Spleen (tissue), 11 donors: ENCODE results near the gene BCL7C. TPM values are rescaled to one million over a fixed set of nuclear protein-coding genes. Genes with fewer than 3 reads are reported as not detected.

ENCODE experiments used
- DNase-seq: peaks from one replicate; pipeline ENCODE4 v3.0.0-alpha.2; 2020
- H3K27ac ChIP-seq, 8 donors: fragments of 200-600 bp; sonication (generic) in 7 of 8; 1 replicate in 4 of 8; 2 replicates in 4 of 8; pipeline versions ENCODE4 v1.5.0 to v1.8.0; 2016 to 2021; ENCODE audit warnings: inconsistent platforms in 4 of 8, mild to moderate bottlenecking in 4 of 8, moderate library complexity in 1 of 8
- H3K27me3 ChIP-seq, 7 donors: fragments of 200-600 bp; sonication (generic) in 6 of 7; replicated peaks in 1 of 7; 1 replicate in 4 of 7; 2 replicates in 3 of 7; pipeline versions ENCODE4 v1.5.0 to v1.8.0; 2016 to 2021; ENCODE audit warnings: inconsistent platforms in 3 of 7, mild to moderate bottlenecking in 1 of 7
- H3K36me3 ChIP-seq, 6 donors: fragments of 200-600 bp; sonication (generic) in 5 of 6; 1 replicate in 4 of 6; 2 replicates in 2 of 6; pipeline versions ENCODE4 v1.5.0 to v1.8.0; 2016 to 2021; ENCODE audit warnings: inconsistent platforms in 2 of 6
- H3K4me1 ChIP-seq, 6 donors: fragments of 200-600 bp; sonication (generic) in 5 of 6; 1 replicate in 3 of 6; 2 replicates in 3 of 6; pipeline versions ENCODE4 v1.5.0 to v1.8.0; 2016 to 2021; ENCODE audit warnings: inconsistent platforms in 3 of 6
- H3K4me3 ChIP-seq, 8 donors: fragments of 200-600 bp; sonication (generic) in 7 of 8; 1 replicate in 4 of 8; 2 replicates in 4 of 8; pipeline versions ENCODE4 v1.5.0 to v1.8.0; 2016 to 2021; ENCODE audit warnings: inconsistent platforms in 4 of 8, mild to moderate bottlenecking in 4 of 8, moderate library complexity in 2 of 8
- H3K9me3 ChIP-seq, 8 donors: fragments of 200-600 bp; sonication (generic) in 7 of 8; 1 replicate in 4 of 8; 2 replicates in 4 of 8; pipeline versions ENCODE4 v1.5.0 to v1.8.0; 2016 to 2021; ENCODE audit warnings: inconsistent platforms in 4 of 8
- POLR2A ChIP-seq, 3 donors: fragments of 450-650 bp; IDR thresholded peaks; one replicate each; pipeline ENCODE4 v1.5.1; 2017; ENCODE audit warnings: antibody characterized with exemption in 3 of 3, mild to moderate bottlenecking in 1 of 3
- POLR2AphosphoS5 ChIP-seq, 3 donors: sonication (generic); formaldehyde crosslinking; IDR thresholded peaks; one replicate each; pipeline ENCODE4 v1.5.1; 2017; ENCODE audit warnings: antibody characterized with exemption in 3 of 3
- WGBS, 5 donors: extraction: QIAGEN DNeasy Blood & Tissue Kit in 3 of 5; methylation state at CpG; one replicate each; pipeline versions ENCODE4 v1.1.5 to v1.1.7; 2013 to 2018; 5-methylcytosine and 5-hydroxymethylcytosine counted together
- intact Hi-C: fragments of 100-400 bp; cut with DNase I; formaldehyde crosslinking; loops from one replicate; pipeline ENCODE4 v1.15.0; 2023; ENCODE audit warnings: low total_unique reads
- polyA plus RNA-seq, 3 donors: library from polyadenylated mRNA; stranded (reverse); fragments of 200-250 nt; gene quantifications; one replicate each; pipeline ENCODE4 v1.2.1, GENCODE V29; 2013
- total RNA-seq, 7 donors: library from RNA; depleted of rRNA in 3 of 7; stranded (reverse); fragments of >200 nt in 3 of 7; fragmentation: NEBNext Ultra II Directional in 4 of 7; extraction: Animal tissue kit (Norgen Biotek cat#: 25700) in 4 of 7; gene quantifications; one replicate each; pipeline versions ENCODE4 v1.1.0 to v1.2.1, GENCODE V29; 2016 to 2021
- TF ChIP-seq, protein P1 (sequence below), 11 experiments: fragments of 200-600 bp in 7 of 11; fragments of 450-650 bp in 4 of 11; sonication (generic) in 4 of 11; IDR thresholded peaks in 8 of 11; conservative IDR thresholded peaks in 3 of 11; 1 replicate in 7 of 11; 2 replicates in 4 of 11; pipeline versions ENCODE4 v1.4.0 to v1.8.0; 2016 to 2021; ENCODE audit warnings: antibody characterized with exemption in 11 of 11, inconsistent platforms in 4 of 11, mild to moderate bottlenecking in 1 of 11
- donor health status: healthy with polysubstance abuse.
- donor health status: DM: no; HTN: no; CAD: no; lungs with moderate emphysema.
- donor health status: DM: no; HTN: no; CAD: no.
- donor health status: Bipolar disorder and iron deficiency.
- donor health status: healthy.
- donor health status: DM: no; HTN: no; CAD: no.
- donor health status: DM: yes; HTN: yes; CAD: no.

BCL7C gene
- total and polyA plus RNA-seq, 10 donors = 15.5 to 38.7 (median 22.9) TPM

- H3K27me3 ChIP-seq = no peaks in the 10 kb centered on the region
- TF ChIP-seq POLR2A (IDR thresholded peaks at IDR 0.05) = no peak
- TF ChIP-seq, protein P1, sequence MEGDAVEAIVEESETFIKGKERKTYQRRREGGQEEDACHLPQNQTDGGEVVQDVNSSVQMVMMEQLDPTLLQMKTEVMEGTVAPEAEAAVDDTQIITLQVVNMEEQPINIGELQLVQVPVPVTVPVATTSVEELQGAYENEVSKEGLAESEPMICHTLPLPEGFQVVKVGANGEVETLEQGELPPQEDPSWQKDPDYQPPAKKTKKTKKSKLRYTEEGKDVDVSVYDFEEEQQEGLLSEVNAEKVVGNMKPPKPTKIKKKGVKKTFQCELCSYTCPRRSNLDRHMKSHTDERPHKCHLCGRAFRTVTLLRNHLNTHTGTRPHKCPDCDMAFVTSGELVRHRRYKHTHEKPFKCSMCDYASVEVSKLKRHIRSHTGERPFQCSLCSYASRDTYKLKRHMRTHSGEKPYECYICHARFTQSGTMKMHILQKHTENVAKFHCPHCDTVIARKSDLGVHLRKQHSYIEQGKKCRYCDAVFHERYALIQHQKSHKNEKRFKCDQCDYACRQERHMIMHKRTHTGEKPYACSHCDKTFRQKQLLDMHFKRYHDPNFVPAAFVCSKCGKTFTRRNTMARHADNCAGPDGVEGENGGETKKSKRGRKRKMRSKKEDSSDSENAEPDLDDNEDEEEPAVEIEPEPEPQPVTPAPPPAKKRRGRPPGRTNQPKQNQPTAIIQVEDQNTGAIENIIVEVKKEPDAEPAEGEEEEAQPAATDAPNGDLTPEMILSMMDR (IDR thresholded peaks at IDR 0.05 in 8 of 11, conservative IDR thresholded peaks at IDR 0.05 in 3 of 11) = no peak
- WGBS, 5 donors = 9 to 25% (median 19%) methylated on average over 5 of the region's 5 CpGs
- no peak overlapping the region for H3K4me3 ChIP-seq
- no peak for DNase-seq
- H3K27ac ChIP-seq = peak overlapping the region in 2 of 8 donors; percentile 21 to 53
- peaks cover 0 to 76% (median 13%) of the 10 kb centered on the region in 6 donors for H3K36me3 ChIP-seq
- intact Hi-C loops = no loop called here
- no peaks in the 10 kb centered on the region for H3K9me3 ChIP-seq
- peaks cover 5 to 39% (median 18%) of the 10 kb centered on the region in 6 donors for H3K4me1 ChIP-seq
These were observed 43.8 kb upstream of the BCL7C start for GRCh38 chr16:30937692-30938091.

- intact Hi-C loops = no loop called here
- no peak for DNase-seq
- no peak overlapping the region for H3K4me3 ChIP-seq
- H3K36me3 ChIP-seq = peaks cover 0 to 86% (median 29%) of the 10 kb centered on the region in 6 donors
- no peaks in the 10 kb centered on the region for H3K9me3 ChIP-seq
- peaks cover 0 to 24% (median 5%) of the 10 kb centered on the region in 6 donors for H3K4me1 ChIP-seq
- peak overlapping the region in 2 of 8 donors; percentile 2 to 24 for H3K27ac ChIP-seq
- TF ChIP-seq POLR2AphosphoS5 (IDR thresholded peaks at IDR 0.05) (peak in 1 of 3 donors; percentile 10), POLR2A (IDR thresholded peaks at IDR 0.05) (no peak)
- TF ChIP-seq, protein P1 (IDR thresholded peaks at IDR 0.05 in 8 of 11, conservative IDR thresholded peaks at IDR 0.05 in 3 of 11) = peak in 10 of 11 experiments; percentile 34 to 69 (median 56)
- no peaks in the 10 kb centered on the region for H3K27me3 ChIP-seq
- 45 to 59% (median 46%) methylated on average over 12 of the region's 12 CpGs for WGBS, 5 donors
These were observed 41.1 kb upstream of the BCL7C start for GRCh38 chr16:30934827-30935557.

DNA sequence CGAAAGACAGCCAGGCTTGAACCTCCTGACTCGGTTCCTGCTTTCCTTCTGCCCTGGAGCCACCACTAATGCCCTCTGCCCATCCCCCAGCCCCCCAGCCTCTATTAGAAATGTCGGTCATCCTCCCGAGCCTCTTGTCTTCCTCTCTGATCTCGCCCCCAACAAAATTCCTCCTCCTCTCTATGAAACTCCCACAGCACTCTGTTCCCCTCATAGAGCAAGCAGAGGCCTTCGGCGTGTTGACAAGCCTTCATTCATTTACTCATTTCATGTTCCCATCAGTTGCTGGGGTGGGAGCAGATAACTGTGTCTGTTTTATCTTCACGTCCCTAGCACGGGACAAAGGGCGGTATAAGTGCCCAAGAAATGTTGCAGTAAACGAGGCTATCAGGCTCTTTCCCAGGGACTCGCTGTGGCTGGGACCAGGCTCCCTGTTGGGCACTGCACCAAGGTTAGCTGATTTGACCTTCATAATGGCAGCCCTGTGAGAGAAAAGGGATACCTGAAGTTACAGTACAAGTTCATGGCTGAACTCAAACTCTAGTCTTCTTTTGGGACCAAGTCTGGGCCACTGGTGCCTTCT lies 37.3 kb upstream of the BCL7C start:
- intact Hi-C loops = no loop called here
- WGBS, 5 donors = 77 to 81% (median 79%) methylated on average over 12 of the region's 12 CpGs
- TF ChIP-seq POLR2AphosphoS5 (IDR thresholded peaks at IDR 0.05) (no peak), POLR2A (IDR thresholded peaks at IDR 0.05) (no peak)
- TF ChIP-seq, protein P1 (IDR thresholded peaks at IDR 0.05 in 8 of 11, conservative IDR thresholded peaks at IDR 0.05 in 3 of 11) = no peak

DNA sequence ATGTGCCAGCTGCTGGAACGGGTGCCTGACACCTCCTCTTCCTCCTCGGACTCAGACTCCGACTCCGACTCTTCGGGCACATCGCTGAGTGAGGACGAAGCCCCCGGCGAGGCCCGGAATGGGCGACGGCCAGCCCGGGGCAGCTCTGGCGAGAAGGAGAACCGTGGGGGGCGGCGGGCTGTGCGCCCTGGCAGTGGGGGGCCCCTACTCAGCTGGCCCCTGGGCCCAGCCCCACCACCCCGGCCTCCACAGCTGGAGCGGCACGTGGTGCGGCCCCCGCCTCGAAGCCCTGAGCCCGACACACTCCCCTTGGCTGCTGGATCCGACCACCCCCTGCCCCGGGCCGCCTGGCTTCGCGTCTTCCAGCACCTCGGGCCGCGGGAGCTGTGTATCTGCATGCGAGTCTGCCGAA lies 36.3 kb upstream of the BCL7C start:
- Histone ChIP-seq H3K4me3 (no peak overlapping the region), H3K9me3 (no peaks in the 10 kb centered on the region), H3K4me1 (peaks cover 0 to 20% (median 5%) of the 10 kb centered on the region in 6 donors), H3K27me3 (no peaks in the 10 kb centered on the region), H3K36me3 (peaks cover 0 to 97% (median 31%) of the 10 kb centered on the region in 6 donors), H3K27ac (no peak overlapping the region)
- DNase-seq = peak; percentile 78
- intact Hi-C loops = no loop called here
- 88 to 94% (median 94%) methylated on average over 12 to 35 of the region's 35 CpGs for WGBS, 5 donors
- TF ChIP-seq POLR2A (IDR thresholded peaks at IDR 0.05) (no peak), POLR2AphosphoS5 (IDR thresholded peaks at IDR 0.05) (peak in 1 of 3 donors; percentile 48)

More for the DNA sequence above, 37.3 kb upstream of the BCL7C start:
- no peaks in the 10 kb centered on the region for H3K27me3 ChIP-seq
- DNase-seq = no peak
- no peaks in the 10 kb centered on the region for H3K9me3 ChIP-seq
- H3K27ac ChIP-seq = no peak overlapping the region
- H3K4me3 ChIP-seq = no peak overlapping the region
- peaks cover 0 to 15% (median 0%) of the 10 kb centered on the region in 6 donors for H3K4me1 ChIP-seq
- peaks cover 0 to 97% (median 34%) of the 10 kb centered on the region in 6 donors for H3K36me3 ChIP-seq
